Neutrophil (primary cell): Measurements from ENCODE around the gene SLC5A10.

Experiments
- H3K27ac ChIP-seq: fragments of 200-600 bp; sonication (generic); 2 replicates; pipeline ENCODE4 v1.5.1; 2016; ENCODE audit warnings: mild to moderate bottlenecking, moderate library complexity
- H3K27me3 ChIP-seq: fragments of 200-600 bp; sonication (generic); 2 replicates; pipeline ENCODE4 v1.6.0; 2016; ENCODE audit warnings: mild to moderate bottlenecking
- H3K36me3 ChIP-seq: fragments of 200-600 bp; sonication (generic); 2 replicates; pipeline ENCODE4 v1.5.1; 2017
- H3K4me1 ChIP-seq, 2 experiments: fragments of 200-600 bp in 1 of 2; sonication (generic) in 1 of 2; 1 replicate in 1 of 2; 2 replicates in 1 of 2; pipeline versions ENCODE4 v1.5.1 to v1.6.1; 2013 to 2016; ENCODE audit warnings: low read depth in 1 of 2, low read length in 1 of 2, mild to moderate bottlenecking in 1 of 2, moderate library complexity in 1 of 2; ENCODE audit not compliant: control insufficient read depth in 1 of 2, insufficient read depth in 1 of 2
- H3K4me3 ChIP-seq, 2 experiments: fragments of 200-600 bp in 1 of 2; sonication (generic) in 1 of 2; 1 replicate in 1 of 2; 2 replicates in 1 of 2; pipeline ENCODE4 v1.5.1; 2013 to 2016; ENCODE audit warnings: low read depth in 1 of 2, low read length in 1 of 2, mild to moderate bottlenecking in 1 of 2, moderate library complexity in 1 of 2
- H3K9me3 ChIP-seq: fragments of 200-600 bp; sonication (generic); 2 replicates; pipeline ENCODE4 v1.5.1; 2016
- CTCF ChIP-seq: fragments of 200-600 bp; sonication (generic); IDR thresholded peaks from 2 replicates; pipeline ENCODE4 v1.5.1; 2016; ENCODE audit warnings: antibody characterized with exemption

The SLC5A10 gene

DNA sequence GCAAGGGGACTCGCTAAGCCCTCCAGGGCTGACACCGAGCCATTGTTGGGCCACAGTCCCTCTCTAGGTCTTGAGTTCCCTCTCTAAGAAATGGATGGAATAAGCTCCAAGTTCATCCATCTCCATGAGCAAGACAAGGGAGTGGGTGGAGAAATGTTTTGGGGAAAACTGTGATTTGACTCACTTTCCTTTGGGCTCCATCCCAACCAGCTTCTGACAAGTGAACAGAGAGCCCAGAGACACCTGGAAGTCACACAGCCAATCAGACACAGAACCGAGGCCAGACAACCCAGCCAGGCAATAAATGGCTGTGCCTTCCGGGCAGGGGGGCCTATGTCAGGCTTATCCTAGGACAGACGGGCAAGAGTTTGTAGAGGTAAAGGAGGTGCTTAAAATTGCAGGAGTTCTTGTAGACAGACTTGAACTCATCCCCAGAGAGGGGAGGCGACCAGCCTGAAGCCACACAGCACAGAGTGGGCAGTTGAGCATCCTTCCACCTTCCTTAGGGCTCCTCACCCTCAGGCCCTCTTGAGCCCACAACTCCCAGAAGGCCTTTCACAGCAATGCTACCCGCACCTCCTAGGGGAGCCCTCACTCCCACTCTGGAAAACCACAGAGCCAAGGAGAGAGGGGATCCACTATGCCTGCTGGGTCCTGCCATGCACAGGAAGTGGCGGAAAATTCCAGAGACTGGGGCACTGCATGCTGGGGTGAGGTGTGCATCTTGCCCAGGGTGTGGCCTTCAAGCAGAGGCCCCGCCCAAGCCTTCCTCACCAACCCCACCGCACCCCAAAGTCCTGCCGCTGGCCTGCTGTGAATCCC lies 62.1 kb downstream of the SLC5A10 start:
- no peaks in the 10 kb centered on the region for H3K27me3 ChIP-seq
- no peaks in the 10 kb centered on the region for H3K36me3 ChIP-seq
- no peak overlapping the region for H3K4me3 ChIP-seq
- H3K4me1 ChIP-seq = no peaks in the 10 kb centered on the region
- no peaks in the 10 kb centered on the region for H3K9me3 ChIP-seq
- no peak overlapping the region for H3K27ac ChIP-seq
- no peak for TF ChIP-seq CTCF

DNA sequence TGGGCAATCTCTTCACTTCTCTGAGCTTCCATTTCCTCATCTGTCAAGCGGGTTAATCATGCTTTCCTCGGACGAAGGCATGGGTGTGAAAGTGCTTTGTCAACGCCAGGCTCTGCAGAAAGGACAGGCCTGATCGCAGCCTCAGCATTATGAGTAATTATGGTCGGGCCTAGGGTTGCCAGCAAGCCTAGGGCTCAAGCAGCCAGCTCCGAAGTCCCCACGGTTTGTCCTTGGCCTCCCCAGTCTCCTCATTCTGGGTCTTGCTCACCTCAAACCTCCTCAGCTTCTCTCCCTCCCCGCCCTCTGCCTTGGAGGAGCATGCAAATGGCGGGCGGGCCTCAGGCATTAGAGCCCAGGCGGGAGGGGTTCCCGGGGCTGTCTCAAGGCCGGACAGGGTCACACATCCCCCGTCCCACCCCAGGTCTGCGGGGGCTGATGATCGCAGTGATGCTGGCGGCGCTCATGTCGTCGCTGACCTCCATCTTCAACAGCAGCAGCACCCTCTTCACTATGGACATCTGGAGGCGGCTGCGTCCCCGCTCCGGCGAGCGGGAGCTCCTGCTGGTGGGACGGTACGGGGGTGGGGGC lies 62.8 kb downstream of the SLC5A10 start:
- Histone ChIP-seq H3K9me3 (no peaks in the 10 kb centered on the region), H3K4me1 (no peaks in the 10 kb centered on the region), H3K27me3 (no peaks in the 10 kb centered on the region), H3K27ac (no peak overlapping the region), H3K36me3 (no peaks in the 10 kb centered on the region), H3K4me3 (no peak overlapping the region)
- no peak for TF ChIP-seq CTCF

DNA sequence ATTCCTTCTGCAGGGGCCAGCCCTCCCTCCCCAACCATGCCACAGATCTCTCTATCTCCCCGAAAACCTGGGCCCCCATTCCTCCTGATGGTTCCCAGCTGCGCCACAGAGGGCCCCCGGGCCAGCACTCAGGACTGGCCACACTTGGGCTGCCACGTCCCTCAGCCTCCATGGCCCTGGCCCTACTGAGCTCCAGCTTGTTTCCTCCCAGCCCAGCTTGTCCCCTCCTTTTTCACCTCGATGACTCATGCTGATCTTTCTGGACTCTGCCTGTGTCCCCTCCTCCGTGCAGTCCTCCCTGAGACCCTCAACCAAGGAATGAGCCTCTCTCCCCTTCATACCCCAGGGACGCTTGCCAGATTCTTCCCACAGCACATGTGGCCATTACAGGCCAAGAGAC lies 63.5 kb downstream of the SLC5A10 start:
- TF ChIP-seq CTCF = no peak
- Histone ChIP-seq H3K4me1 (no peaks in the 10 kb centered on the region), H3K4me3 (no peak overlapping the region), H3K36me3 (no peaks in the 10 kb centered on the region), H3K27ac (no peak overlapping the region), H3K9me3 (no peaks in the 10 kb centered on the region), H3K27me3 (no peaks in the 10 kb centered on the region)

DNA sequence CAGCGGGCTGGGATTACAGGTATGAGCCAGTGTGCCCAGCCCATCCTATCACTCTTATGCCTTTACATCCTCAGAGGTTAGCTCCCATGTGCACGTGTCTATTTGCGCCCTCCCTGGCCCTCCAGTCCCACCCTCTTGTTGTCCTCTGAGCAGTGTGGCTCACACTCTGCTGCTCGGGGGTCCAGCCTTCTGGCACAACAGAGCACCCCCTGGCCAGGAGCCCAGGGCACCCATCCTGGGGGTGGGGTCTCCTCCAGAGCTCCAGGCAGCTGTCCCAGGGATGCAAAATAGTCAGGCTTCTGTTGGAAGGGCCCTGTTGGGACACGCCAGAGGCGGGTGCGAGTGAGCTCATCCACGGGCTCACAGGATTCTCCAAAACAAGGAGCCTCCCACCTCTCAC lies 64.3 kb downstream of the SLC5A10 start:
- Histone ChIP-seq H3K27me3 (no peaks in the 10 kb centered on the region), H3K27ac (no peak overlapping the region), H3K4me1 (no peaks in the 10 kb centered on the region), H3K9me3 (no peaks in the 10 kb centered on the region), H3K4me3 (no peak overlapping the region), H3K36me3 (no peaks in the 10 kb centered on the region)
- TF ChIP-seq CTCF = no peak

DNA sequence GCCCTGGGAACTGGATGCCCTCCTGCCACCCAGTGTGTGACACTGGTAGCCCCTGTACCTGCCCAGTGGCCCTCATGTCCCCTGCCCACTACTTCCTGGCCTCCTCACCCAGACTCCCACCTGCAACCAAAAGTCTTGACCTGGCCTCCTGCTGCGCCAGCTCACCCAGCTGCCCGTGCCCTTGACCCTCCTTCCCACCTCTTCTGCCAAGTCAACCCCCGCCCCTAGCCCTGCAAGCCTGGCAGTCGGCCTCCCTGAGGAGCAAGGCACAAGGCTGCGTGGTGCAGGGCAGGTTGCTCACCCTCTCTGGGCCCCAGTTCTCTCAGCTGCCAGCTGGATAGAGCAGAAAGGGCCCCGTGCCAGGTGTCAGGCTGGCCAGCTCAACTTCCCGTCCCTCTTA lies 64.9 kb downstream of the SLC5A10 start:
- no peaks in the 10 kb centered on the region for H3K4me1 ChIP-seq
- no peaks in the 10 kb centered on the region for H3K36me3 ChIP-seq
- TF ChIP-seq CTCF = no peak
- no peaks in the 10 kb centered on the region for H3K27me3 ChIP-seq
- H3K9me3 ChIP-seq = no peaks in the 10 kb centered on the region
- H3K27ac ChIP-seq = no peak overlapping the region
- no peak overlapping the region for H3K4me3 ChIP-seq
